Activated T-cell treated with anti-CD3 and anti-CD28 coated beads, Interleukin-2, amount 50 U/mL, for 1 hour (primary cell): ENCODE measurements around the gene PPP1R27.

Experiments used
- DNase-seq: peaks from one replicate; pipeline ENCODE4 v3.0.0-alpha.2; 2020

Gene PPP1R27

GRCh38 chr17:81819708-81820107, 15.1 kb downstream of the PPP1R27 start:
- DNase-seq: no peak

GRCh38 chr17:81817758-81818147, 17.1 kb downstream of the PPP1R27 start:
- no peak for DNase-seq

- no peak for DNase-seq
These were observed 19.2 kb downstream of the PPP1R27 start for GRCh38 chr17:81815646-81815986.

- DNase-seq: no peak
These were observed 19.9 kb downstream of the PPP1R27 start for GRCh38 chr17:81814748-81815645.

- no peak for DNase-seq
These were observed 20.8 kb downstream of the PPP1R27 start for GRCh38 chr17:81813861-81814683.

- DNase-seq: no peak
These were observed 21.5 kb downstream of the PPP1R27 start for GRCh38 chr17:81813371-81813684.

GRCh38 chr17:81812571-81813370, 22.1 kb downstream of the PPP1R27 start:
- DNase-seq: no peak

- no peak for DNase-seq
These were observed 22.9 kb downstream of the PPP1R27 start for GRCh38 chr17:81811705-81812570.

- no peak for DNase-seq
These were observed 23.8 kb downstream of the PPP1R27 start for GRCh38 chr17:81810892-81811704.

GRCh38 chr17:81810476-81810875, 24.4 kb downstream of the PPP1R27 start:
- DNase-seq: no peak

- DNase-seq: no peak
These were observed 25.3 kb downstream of the PPP1R27 start for GRCh38 chr17:81809556-81809998.

GRCh38 chr17:81808778-81809555, 25.9 kb downstream of the PPP1R27 start:
- no peak for DNase-seq

GRCh38 chr17:81807839-81808238, 27.0 kb downstream of the PPP1R27 start:
- DNase-seq: no peak

- DNase-seq: no peak
These were observed 27.6 kb downstream of the PPP1R27 start for GRCh38 chr17:81807210-81807719.

- no peak for DNase-seq
These were observed 28.2 kb downstream of the PPP1R27 start for GRCh38 chr17:81806461-81807209.

- DNase-seq: no peak
These were observed 29.0 kb downstream of the PPP1R27 start for GRCh38 chr17:81805707-81806460.

- DNase-seq: no peak
These were observed 30.1 kb downstream of the PPP1R27 start for GRCh38 chr17:81804559-81805399.
